Limb (tissue), 2 donors: ENCODE results near the gene MZB1.
A peak's percentile ranks its signal among the peaks of the same experiment; 100 is the strongest.
"Not testable (repeated sequence)": the region's sequence is repeated elsewhere in the genome, so short reads cannot be mapped to it uniquely, and the experiment has no call there.

Source experiments
- DNase-seq, 2 donors: peaks; one replicate each; pipeline ENCODE4 v3.0.0-alpha.2; 2016; ENCODE audit errors: extremely low spot score in 2 of 2

MZB1 gene

DNA sequence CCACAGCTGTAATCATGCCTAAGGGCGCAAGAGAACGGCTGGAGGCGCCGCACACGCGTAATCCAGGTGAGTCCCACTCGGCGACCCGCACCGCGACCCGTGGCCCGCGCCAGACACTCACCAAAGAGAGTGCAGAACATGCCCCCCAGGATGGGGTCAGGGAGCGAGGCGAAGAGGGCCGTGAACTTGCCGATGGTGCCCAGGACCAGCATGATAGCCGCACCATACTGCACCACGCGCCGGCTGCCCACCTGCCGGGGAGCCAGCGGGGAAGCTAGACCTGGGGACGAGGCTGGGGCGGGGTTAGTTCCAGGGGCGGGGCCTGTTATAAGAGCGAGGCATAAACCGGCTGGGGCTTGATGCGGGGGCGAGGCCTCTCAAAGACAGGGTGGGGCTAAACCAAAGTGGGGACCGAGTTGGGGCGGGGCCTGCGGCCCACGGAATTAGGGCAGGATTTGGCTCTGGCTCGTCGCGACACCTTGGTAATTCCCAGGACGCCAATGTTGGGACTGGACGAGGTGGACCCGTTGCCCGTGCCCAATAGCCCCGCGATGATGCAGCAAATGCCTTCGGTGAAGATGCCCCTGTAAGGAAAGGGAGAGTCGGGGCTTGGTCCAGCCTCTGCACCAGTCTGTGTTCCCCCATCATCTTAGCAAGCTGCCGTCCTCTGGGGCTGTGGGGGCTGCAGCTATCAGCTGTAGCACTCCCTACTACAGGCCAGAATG is 11.4 kb downstream of the MZB1 start:
- no peak for DNase-seq

DNA sequence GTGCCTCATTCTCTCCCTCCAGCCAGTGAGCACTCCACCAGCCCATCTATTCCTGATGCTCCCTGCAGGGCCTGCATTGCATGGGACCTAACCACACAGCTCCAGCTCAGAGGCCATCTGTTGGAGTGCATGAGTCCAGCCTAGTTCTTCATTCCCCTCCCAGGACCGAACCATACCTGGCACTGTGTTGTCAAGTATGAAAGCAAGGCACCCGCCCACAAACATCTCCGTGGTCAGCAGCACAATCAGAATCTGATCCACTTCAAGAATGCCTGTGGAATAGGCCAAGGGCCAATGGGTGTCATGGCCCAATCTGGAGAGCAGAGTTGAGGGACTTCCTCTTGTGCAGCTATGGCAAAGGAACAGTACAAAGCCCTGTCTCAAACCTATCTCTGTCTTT is 12.5 kb downstream of the MZB1 start:
- no peak for DNase-seq

DNA sequence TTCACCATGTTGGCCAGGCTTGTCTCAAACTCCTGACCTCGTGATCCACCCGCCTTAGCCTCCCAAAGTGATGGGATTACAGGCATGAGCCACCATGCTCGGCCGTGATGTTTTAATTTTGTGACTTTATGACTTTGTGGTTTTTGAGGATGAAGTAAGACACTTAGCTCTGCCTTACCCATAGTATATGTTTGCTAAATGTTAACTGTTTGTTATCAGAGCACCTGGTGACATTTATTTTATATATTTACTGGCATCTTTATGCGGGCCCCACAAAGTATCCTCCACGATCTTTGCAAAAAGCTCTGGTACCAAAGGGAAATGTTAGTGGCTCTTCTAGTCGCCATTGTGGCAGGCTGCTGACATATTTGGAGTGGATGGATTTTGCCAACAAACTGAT is 13.3 kb downstream of the MZB1 start:
- DNase-seq: no peak

DNA sequence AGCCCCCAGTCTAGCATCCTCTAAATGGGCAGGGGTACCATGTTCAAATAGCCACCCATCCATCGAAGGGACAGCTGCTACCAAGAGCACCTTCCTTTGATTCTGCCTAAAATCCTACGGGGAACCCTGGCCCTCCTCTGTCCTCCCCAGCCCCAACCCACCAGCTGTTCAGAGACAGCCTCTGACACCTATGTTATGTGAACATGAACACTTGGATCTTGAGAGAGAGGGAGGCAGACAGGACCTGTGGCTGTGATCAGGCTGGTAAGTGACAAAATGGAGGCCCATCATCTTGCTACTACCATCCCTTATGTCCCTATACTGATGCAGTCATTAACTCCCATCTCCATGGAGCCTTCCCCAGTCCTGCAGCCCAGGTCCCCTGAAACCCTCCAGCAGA is 14.8 kb downstream of the MZB1 start:
- DNase-seq: no peak

DNA sequence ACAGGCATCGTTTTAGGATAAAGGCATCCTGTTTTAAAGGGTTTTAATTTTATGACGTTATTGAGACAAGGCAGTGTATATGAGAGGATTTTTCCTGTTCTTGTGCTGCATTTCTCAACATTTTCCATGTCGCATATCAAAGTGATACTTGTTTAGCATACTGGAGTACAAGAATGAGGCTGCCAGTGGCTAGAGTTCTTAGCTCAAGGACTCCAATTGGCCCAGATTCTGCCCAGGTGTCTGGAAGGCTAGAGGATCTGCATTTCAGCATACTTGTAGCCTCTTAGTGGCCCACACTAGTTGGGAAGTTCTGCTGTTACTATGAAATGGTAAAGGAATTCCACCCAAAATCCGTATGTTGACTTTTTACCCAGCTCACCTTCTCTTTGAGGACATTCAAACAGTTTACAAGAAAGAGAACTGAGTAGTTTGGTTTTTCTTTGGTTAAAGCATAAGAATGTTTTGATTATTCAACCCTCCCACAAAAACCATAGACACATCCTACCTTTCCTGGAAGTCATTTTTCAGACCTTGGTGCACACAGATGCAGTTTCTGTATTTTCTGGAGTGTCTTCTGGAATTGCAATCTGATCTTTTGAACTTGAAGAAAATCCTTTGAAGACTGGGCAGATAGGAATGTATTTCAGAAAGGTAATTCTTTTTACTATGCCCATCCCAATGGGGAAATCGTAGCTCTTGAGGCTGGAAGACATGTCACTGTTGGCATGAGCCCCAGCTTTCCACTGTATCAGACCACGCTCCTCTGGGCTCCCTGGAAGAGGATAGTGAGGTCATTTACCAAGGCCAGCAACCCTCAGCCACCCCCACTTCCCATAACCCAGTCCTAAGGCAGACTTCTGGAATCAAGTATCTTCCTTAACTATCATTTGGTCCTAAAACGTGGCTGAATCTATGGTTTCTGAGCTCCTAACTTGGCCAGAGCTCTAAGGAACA is 18.0 kb downstream of the MZB1 start:
- no peak for DNase-seq

DNA sequence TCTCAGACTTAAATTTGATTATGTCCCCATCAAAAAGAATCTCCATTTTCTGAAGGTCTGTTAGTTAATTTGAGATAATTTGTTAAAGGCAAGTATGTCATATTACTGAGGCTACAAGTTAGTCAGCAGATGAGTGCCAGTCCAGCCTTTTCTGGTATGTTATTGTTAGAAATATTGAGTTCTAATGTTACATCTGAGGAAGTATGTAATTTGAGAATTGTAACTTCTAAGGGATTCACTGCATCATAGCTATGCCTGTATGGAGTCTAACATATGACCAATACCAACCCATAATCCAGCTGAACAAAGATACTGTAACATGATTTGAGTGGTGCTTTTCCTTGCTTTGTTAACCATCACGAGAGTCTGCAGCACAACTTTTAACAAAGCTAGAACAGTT is 20.5 kb downstream of the MZB1 start:
- no peak for DNase-seq

DNA sequence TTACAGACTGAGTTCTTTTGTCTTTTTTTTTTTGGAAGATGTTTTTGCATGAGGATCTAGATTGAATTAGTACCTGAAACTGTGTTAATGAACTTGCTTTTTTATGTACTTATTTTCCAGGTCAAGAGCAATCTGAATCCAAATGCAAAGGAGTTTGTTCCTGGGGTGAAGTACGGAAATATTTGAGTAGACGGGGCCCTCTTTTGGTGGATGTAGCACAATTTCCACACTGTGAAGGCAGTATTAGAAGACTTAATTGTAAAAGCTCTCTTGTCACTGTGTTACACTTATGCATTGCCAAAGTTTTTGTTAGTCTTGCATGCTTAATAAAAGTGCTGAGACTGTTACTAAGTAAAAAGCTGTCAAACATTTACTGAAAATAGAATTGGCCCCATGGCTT is 21.1 kb downstream of the MZB1 start:
- no peak for DNase-seq

DNA sequence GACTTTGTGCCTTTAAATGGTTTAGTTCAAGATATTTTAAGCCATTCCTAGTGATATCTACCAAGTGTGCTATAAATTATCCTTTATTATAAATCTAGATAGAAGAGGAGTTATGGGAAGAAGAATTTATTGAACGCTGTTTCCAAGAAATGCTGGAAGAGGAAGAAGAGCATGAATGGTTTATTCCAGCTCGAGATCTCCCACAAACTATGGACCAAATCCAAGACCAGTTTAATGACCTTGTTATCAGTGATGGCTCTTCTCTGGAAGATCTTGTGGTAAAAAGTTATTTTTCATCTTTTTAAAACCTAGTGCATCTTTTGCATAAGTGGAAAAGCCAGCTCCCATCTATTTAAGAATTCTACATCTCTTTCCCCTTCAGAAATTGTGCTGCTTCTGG is 25.2 kb downstream of the MZB1 start:
- no peak for DNase-seq

DNA sequence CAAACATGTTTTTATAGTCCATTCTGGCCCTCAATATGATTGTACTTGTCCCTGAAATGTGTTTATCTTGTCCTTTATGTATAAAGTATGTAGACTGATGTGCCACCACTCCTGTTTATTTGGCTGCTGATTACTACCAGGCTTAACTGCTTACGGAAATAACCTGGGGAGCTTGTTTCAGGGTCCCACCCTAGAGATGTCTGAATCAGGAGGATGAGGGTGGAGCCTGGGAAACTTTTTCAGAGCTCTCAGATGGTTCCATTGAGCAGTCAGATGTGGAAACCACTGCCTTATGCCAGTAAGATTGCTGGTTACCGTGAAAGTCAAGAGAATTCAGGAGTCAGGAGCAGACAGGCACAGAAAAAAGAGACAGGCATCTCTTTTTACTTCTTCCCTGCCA is 25.8 kb downstream of the MZB1 start:
- no peak for DNase-seq

DNA sequence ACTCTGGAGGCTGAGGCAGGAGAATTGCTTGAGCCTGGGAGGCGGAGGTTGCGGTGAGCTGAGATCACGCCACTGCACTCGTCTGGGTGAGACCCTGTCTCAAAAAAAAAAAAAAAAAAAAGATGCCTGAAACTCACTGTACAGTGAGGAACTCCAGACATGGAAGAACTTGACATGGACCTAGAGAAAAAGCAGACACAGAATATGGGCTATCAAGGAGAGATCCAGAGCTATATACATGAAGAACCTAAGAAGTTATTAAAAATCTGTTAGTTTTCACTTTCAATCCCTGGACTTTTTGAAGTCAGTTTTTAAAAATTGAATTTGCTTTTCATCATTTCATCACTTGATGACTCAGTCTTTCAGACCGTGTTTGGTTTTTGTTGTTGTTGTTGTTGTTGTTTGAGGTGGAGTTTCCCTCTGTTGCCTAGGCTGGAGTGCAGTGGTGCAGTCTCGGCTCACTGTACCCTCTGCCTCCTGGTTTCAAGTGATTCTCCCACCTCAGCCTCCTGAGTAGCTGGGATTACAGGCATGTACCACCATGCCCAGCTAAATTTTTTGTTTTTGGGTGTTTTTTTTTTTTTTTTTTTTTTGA is 27.8 kb downstream of the MZB1 start:
- DNase-seq: no peak

DNA sequence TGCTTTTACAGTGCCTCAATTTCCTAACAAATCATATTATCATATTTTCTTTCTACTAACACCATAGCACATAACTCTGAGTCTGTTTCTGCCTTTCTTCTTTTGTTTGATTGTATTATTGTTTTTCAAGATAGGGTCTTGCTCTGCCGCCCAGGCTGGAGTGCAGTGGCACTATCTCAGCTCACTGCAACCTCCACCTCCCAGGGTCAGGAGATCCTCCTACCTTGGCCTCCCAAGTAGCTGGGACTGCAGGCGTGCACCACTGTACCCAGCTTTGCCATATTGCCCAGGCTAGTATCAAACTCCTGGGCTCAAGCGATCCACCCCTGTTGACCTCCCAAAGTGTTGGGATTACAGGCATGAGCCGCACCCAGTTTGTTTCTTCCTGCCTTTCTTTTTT is 29.3 kb downstream of the MZB1 start:
- DNase-seq: no peak

DNA sequence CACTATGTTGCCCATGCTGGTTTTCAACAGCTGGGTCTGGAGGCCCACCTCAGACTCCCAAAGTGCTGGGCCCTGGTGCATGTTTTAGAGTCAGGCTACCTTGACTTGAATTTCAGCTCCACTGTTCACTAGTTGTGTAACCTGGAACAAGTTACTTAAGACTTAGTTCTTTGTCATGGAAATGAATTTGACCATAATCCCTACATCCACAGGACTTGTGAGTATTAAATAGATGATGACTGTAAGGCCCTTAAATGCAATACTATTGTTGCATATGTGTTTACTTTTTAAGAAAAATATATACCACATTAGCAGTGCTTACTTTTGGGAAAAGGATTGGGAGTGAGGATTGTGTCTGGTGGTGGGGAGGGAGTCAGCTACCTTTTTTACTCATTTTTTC is 31.6 kb downstream of the MZB1 start:
- no peak for DNase-seq

DNA sequence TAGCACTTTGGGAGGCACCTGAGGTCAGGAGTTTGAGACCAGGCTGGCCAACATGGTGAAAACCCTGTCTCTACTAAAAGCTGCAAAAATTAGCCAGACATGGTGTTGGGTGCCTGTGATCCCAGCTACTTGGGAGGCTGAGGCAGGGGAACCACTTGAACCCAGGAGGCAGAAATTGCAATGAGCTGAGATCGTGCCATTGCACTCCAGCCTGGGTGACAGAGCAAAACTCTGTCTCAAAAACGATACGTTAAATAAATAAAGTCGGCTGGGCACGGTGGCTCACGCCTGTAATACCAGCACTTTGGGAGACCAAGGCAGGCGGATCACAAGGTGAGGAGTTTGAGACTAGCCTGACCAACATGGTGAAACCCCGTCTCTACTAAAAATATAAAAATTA is 33.8 kb downstream of the MZB1 start:
- DNase-seq: not testable (repeated sequence)

DNA sequence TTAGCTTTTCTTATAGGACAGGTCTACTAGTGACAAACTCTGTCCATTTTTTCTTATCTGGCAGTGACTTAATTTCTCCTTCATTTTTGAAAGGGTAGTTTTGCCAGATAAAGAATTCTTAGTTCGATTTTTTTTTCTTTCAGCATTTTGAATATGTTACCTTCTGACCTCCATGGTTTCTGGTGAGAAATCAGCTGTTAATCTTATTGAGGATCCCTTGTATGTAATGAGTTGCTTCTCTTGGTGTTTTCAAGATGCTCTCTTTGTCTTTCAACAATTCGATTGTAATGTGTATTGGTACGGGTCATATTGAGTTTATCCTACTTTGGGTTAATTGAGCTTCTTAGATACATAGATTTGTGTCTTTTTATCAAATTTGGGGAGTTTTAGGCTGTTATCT is 35.5 kb downstream of the MZB1 start:
- DNase-seq: no peak

DNA sequence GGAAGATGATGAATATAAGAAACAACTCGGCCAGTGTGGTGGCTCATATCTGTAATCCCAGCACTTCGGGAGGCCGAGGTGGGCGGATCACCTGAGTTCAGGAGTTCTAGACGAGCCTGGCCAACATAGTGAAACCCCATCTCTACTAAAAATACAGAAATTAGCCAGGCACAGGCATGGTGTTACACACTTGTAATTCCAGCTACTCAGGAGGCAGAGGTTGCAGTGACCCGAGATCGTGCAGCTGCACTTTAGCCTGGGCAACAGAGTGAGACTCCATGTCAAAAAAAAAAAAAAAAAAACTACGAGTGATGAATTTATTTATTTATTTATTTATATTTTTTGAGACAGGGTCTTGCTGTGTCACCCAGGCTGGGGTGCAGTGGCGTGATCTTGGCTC is 41.9 kb downstream of the MZB1 start:
- DNase-seq: not testable (repeated sequence)

DNA sequence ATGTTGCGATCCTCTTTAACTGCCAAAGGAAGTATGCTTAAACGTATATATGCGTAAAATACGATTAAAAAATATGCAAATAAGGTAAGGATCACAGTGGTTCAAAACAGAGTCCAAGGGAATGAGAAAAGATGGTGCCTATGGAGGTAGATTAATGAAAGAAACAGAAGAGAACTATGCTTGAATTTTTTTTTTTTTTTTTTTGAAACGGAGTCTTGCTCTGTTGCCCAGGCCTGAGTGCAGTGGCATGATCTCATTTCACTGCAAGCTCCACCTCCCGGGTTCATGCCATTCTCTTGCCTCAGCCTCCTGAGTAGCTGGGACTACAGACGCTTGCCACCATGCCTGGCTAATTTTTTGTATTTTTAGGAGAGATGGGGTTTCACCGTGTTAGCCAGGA is 44.3 kb downstream of the MZB1 start:
- DNase-seq: not testable (repeated sequence)

DNA sequence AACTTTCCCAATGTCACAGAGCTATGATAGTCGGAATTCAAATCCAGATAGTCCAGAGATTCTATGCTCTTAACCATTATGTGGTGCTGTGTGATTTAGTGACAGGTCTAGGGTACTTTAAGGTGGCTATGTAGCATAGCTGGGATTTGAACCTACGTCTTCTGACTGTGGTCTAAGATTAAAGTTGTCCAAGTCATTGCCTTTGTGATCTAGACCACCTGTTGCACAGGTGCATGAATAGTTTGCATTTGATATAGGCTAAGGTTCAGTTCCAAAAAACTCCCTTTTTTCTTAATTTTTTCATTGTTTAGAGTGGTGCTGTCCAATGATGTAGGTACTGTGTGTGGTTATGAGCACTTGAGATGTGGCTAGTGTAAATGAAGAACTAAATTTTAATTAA is 45.5 kb downstream of the MZB1 start:
- no peak for DNase-seq

DNA sequence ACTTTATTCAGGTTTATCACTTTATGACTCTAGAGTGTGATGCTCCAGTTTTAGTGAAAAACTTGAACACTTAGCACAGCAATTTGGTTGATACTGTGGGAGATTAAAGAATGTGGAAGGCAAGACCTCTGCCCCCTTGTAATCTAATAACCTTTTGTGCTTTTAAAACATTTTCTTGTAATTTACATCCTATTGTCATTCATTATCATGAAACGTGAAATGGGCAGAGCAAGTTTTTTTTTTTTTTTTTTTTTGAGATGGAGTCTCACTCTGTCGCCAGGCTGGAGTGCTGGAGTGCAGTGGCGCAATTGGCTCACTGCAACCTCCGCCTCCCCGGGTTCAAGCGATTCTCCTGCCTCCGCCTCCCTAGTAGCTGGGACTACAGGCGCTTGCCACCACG is 46.2 kb downstream of the MZB1 start:
- no peak for DNase-seq

DNA sequence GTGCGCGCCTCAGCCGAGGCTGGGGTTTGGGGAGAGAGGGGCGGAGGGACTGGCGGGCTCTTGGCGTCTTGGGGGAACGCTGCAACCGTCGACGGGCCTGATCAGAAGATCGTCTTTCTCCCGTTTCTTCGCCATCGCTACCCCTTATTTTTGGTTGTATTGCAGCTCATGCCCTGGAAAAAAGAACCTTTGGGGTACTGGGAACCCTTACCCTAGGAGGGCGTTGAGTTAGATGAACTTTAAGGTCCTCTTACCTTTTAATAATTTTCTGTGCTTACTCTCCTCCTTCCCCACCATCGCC is 47.3 kb downstream of the MZB1 start:
- DNase-seq: no peak

DNA sequence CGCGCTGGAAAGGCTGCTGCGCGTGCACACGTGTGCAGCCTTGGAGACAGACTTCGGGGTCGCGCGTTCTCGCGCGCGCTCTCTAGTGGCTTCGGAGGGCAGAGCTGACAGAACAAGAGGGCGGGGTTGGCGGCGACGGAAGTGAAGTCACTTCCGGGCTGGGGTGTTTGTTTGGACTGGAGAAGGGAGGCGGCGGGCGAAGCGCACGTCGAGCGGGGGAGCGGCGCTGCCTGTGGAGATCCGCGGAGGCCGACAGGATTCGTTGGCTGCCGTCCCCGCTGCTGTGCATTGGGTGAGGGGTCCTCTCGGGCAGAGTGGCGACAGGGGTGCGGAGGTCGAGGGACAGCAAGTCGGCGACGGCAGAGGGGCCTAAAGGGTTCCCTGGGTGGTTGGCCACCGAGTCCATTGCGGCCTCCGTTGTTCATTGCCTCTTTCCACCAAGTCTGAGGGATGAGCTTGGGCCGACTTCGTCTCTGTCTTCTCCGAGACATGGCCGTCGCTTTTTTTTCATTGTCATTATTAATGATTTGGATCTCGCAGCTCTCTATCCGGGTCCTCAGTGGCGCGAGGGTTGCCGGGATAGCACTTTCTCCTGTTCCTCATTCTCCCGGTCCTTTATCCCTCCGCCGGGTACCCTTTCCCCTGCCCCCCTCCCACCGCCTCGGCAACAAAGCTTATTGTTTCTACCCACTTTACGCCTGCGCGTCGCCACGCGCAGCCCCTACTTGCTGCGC is 47.9 kb downstream of the MZB1 start, which contains the start of gene PAIP2:
Gene PAIP2, plus strand, starts transcription at position 166 of the 734 bp plus-strand sequence. CDS start 21,931 bp downstream, outside the sequence.
- DNase-seq: peak; percentile 98 to 99

DNA sequence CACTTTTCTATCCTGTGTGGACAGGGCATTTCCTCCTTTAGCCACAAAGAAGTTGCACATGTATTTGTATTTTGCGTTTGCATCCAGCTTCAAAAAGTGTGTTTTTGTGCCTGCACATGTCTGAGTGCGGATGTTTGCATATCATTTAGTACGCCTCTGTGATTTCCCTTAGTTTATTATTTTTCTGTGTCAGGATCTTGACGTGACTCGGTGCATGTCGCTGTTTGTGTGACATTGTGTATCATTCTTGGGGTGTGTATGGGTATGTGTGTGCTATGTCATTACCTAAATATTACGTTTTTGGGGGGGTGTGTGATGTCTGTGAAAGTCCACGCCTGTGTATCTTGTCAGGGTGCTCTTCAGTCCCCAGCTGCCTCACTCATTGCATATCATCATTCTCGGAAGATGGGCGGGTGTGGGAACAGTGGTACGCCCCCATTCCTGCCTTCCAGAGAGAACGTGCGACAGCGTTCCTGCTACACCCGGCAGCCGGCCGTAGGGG is 48.5 kb downstream of the MZB1 start:
- DNase-seq: no peak

DNA sequence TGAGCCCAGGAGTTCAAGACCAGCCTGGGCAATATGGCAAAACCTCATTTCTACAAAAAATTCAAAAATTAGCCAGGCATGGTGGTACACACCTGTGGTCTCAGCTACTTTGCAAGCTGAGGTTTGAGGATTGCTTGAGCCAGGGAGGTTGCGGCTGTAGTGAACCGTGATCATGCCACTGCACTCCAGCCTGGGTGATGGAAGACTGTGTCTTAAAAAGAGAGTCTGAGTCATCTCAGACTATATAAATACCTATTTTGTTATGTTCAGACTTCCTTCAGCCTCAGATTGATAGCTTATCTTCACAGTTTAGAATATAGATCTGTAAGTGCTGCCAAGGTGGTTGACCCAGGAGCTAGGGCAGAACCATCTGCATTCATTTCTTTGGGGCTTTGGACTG is 49.7 kb downstream of the MZB1 start:
- DNase-seq: no peak
